RWPE2 (cell line): Measurements from ENCODE around the gene ARHGEF10L.

Source experiments
- ATAC-seq: fragments of 200-7000 bp; cut with Tn5 transposase; 3 replicates; pipeline ENCODE4 v1.9.1; 2021; ENCODE audit warnings: low read depth
- DNase-seq: peaks from one replicate; pipeline ENCODE4 v3.0.0-alpha.2; 2020; ENCODE audit warnings: low spot score
- H3K27ac ChIP-seq: fragments of 450-650 bp; 2 replicates; pipeline ENCODE4 v1.5.1; 2017; ENCODE audit warnings: mild to moderate bottlenecking; ENCODE audit not compliant: poor library complexity, severe bottlenecking
- H3K27me3 ChIP-seq: fragments of 250-450 bp; sonication (Bioruptor Pico); 2 replicates; pipeline ENCODE4 v1.5.1; 2021; ENCODE audit warnings: mild to moderate bottlenecking, moderate library complexity; ENCODE audit not compliant: insufficient read depth, poor library complexity, severe bottlenecking
- H3K36me3 ChIP-seq: fragments of 250-450 bp; sonication (Bioruptor Pico); 2 replicates; pipeline ENCODE4 v1.5.1; 2020; ENCODE audit warnings: low read depth, mild to moderate bottlenecking, moderate library complexity
- H3K4me1 ChIP-seq: fragments of 250-450 bp; sonication (Bioruptor Pico); 2 replicates; pipeline ENCODE4 v1.5.1; 2021; ENCODE audit warnings: mild to moderate bottlenecking, moderate library complexity; ENCODE audit not compliant: insufficient read depth, poor library complexity, severe bottlenecking
- H3K4me3 ChIP-seq: fragments of 250-450 bp; sonication (Bioruptor Pico); 2 replicates; pipeline ENCODE4 v1.5.1; 2021; ENCODE audit warnings: mild to moderate bottlenecking, moderate library complexity; ENCODE audit not compliant: severe bottlenecking
- H3K9me3 ChIP-seq: fragments of 250-450 bp; sonication (Bioruptor Pico); 2 replicates; pipeline ENCODE4 v1.5.1; 2021; ENCODE audit warnings: mild to moderate bottlenecking, moderate library complexity; ENCODE audit not compliant: severe bottlenecking
- TF ChIP-seq, protein P1 (sequence below): fragments of 450-650 bp; IDR thresholded peaks from one replicate; pipeline ENCODE4 v1.5.1; 2017; ENCODE audit warnings: mild to moderate bottlenecking, moderate library complexity; ENCODE audit not compliant: poor library complexity, severe bottlenecking

ARHGEF10L gene

DNA sequence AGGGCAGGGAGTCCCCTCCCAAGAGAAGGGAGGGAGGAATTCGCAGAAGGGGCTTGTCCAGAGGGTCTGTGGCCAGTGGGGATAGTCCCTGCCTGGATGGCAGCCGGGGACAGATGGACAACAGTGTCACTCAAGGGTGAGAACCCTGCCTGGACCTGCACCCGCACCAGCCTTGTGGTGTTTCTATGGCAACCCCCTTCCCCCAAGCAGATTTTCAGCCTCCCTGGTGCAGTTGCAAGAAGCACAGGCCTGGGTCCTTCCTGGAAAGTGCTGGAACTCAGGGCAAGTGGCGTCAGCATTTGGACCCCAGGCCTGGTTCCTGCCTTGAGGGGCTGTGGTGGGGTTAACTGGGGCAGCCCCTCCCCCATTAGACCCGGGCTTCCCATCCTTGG, 131.8 kb downstream of the ARHGEF10L start:
- no peaks in the 10 kb centered on the region for H3K36me3 ChIP-seq
- no peak overlapping the region for H3K4me3 ChIP-seq
- TF ChIP-seq, protein P1, sequence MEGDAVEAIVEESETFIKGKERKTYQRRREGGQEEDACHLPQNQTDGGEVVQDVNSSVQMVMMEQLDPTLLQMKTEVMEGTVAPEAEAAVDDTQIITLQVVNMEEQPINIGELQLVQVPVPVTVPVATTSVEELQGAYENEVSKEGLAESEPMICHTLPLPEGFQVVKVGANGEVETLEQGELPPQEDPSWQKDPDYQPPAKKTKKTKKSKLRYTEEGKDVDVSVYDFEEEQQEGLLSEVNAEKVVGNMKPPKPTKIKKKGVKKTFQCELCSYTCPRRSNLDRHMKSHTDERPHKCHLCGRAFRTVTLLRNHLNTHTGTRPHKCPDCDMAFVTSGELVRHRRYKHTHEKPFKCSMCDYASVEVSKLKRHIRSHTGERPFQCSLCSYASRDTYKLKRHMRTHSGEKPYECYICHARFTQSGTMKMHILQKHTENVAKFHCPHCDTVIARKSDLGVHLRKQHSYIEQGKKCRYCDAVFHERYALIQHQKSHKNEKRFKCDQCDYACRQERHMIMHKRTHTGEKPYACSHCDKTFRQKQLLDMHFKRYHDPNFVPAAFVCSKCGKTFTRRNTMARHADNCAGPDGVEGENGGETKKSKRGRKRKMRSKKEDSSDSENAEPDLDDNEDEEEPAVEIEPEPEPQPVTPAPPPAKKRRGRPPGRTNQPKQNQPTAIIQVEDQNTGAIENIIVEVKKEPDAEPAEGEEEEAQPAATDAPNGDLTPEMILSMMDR, result no peak
- no peak overlapping the region for H3K27ac ChIP-seq
- no peaks in the 10 kb centered on the region for H3K27me3 ChIP-seq
- no peaks in the 10 kb centered on the region for H3K4me1 ChIP-seq
- no peak for ATAC-seq
- no peaks in the 10 kb centered on the region for H3K9me3 ChIP-seq
- DNase-seq, result no peak

DNA sequence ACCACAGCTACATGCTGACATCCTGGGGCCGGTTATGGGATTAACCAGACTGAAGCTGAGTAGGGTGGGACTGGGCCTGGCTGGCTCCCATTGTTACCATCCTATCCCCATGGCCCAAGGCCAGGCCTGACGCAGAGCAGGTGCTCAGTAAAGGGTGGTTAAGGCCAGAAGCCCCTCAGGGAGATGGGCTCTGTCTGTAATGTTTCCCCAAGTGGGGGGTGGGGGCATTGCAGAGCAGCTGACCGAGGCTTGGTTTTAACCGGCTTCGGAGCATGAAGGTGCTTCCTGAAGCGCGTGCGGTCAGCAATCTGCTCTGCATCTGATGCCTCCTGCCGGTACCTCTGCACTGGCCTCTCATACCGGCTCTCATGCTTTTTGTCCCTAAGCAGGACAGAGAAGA, 132.2 kb downstream of the ARHGEF10L start:
- DNase-seq, result no peak
- no peaks in the 10 kb centered on the region for H3K36me3 ChIP-seq
- H3K9me3 ChIP-seq, result no peaks in the 10 kb centered on the region
- TF ChIP-seq, protein P1, result no peak
- no peak for ATAC-seq
- H3K27me3 ChIP-seq, result no peaks in the 10 kb centered on the region
- H3K4me1 ChIP-seq, result no peaks in the 10 kb centered on the region
- H3K4me3 ChIP-seq, result no peak overlapping the region
- H3K27ac ChIP-seq, result no peak overlapping the region

DNA sequence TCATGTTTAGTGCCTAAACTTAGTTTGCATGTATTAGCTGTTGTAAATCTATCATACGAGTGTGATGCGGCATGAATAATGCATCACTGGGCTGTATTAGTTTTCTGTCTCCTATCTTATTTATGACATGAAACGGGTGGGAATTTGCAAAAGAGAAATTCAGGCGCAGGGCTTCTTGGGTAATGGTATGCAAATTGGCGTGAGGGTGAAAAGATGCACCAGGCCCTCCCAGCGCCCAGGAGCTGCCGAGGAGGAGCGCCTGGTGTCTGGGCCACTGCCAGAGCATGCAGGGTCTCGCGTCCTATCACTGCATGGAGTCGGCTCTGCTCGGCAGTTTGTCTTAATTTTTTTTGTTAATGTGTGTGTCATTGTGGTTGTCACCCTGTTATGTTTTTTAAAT, 132.7 kb downstream of the ARHGEF10L start:
- DNase-seq (no peak), ATAC-seq (no peak)
- Histone ChIP-seq H3K4me3 (no peak overlapping the region), H3K4me1 (no peaks in the 10 kb centered on the region), H3K9me3 (no peaks in the 10 kb centered on the region), H3K27me3 (no peaks in the 10 kb centered on the region), H3K27ac (no peak overlapping the region), H3K36me3 (no peaks in the 10 kb centered on the region)
- TF ChIP-seq, protein P1, result no peak

DNA sequence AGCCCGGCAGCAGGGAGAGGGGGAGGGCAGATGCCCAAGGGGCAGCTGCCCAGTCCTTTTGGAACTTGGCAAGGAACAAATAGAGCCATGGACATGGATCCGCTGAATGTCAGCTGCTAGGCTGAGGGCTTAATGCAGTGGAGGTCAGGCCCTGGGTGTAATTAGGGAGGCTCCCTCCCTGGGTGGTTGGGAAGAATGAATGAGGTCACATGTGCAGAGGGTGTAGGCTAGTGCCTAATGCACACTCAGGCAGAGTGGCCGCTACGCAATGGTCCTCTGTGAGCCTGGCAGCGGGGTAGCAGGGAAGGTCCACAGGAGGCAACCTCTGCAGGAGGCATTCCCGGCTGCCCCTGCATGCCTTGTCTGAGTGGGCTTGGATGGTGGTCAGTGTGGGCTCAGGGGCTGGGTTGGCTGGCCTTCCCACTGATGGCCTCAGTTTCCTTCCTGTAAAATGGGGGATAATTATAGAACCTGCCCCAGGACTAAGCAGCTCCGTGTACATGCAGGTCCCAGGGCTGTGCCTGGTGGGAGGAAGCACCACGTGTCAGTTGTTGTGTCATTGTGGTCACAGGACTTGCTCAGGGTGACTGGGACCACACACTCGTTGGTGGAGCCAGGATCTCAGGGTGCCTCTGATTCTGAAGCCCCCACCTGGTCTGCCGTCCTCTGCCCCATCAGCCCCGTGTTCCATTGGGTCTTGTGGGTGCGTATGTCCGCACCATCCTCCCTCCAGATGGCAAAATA, 134.0 kb downstream of the ARHGEF10L start:
- no peaks in the 10 kb centered on the region for H3K9me3 ChIP-seq
- no peak overlapping the region for H3K27ac ChIP-seq
- DNase-seq, result no peak
- no peak for ATAC-seq
- H3K36me3 ChIP-seq, result no peaks in the 10 kb centered on the region
- H3K4me1 ChIP-seq, result no peaks in the 10 kb centered on the region
- no peak overlapping the region for H3K4me3 ChIP-seq
- TF ChIP-seq, protein P1, result no peak
- H3K27me3 ChIP-seq, result no peaks in the 10 kb centered on the region

DNA sequence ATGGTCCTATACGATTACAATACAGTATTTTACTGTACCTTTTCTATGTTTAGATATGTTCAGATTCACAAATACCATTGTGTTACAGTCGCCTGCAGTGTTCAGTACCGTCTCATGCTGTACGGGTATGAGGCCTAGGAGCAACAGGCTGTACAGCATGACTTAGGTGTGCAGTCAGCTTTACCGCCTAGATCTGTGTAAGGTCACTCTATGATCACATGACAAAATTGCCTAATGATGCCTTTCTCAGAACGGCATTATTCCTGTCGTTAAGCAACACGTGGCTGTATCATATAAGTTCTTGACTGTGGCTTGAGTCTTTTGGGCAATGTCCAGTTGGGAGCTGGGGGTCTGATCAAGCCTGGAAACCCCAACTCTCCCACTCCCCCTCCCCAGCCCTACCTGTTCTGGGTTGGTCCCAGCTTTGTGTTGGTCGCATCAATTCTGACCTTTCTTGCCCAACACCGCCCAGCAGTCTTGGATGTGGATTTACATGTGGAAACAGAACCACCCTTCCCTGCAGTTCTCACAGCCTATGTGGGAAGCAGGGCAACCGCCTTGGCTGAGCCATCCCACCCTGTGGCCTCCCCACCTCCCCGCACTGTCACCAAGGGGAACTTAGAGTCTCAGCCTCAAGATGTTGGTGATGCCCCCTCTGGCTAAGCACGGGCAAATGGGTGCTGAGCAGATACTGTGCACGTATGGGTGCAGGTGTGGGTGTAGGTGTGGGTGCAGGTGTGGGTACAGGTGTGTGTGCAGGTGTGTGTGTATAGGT, 135.4 kb downstream of the ARHGEF10L start:
- Histone ChIP-seq H3K27me3 (no peaks in the 10 kb centered on the region), H3K4me1 (no peaks in the 10 kb centered on the region), H3K27ac (no peak overlapping the region), H3K4me3 (no peak overlapping the region), H3K36me3 (no peaks in the 10 kb centered on the region), H3K9me3 (no peaks in the 10 kb centered on the region)
- DNase-seq (no peak), ATAC-seq (no peak)
- TF ChIP-seq, protein P1, result no peak
